SHP77 (cell line): Measurements from ENCODE around the gene THRB.

Experiments
- DNase-seq, 2 experiments: peaks; one replicate each; lab custom pipeline; 2025; lab: John Stamatoyannopoulos, UW

The THRB gene

GRCh38 chr3:24180616-24181015 lies 314.0 kb downstream of the THRB start:
- DNase-seq = no peak

- no peak for DNase-seq
Observed at GRCh38 chr3:24177201-24177600, 317.4 kb downstream of the THRB start.

- no peak for DNase-seq
Observed at GRCh38 chr3:24174614-24175013, 320.0 kb downstream of the THRB start.

GRCh38 chr3:24168977-24169376 lies 325.7 kb downstream of the THRB start:
- no peak for DNase-seq

- no peak for DNase-seq
Observed at GRCh38 chr3:24167429-24167828, 327.2 kb downstream of the THRB start.

- DNase-seq = no peak
Observed at GRCh38 chr3:24166515-24166914, 328.1 kb downstream of the THRB start.

- no peak for DNase-seq
Observed at GRCh38 chr3:24165603-24165982, 329.1 kb downstream of the THRB start.

- DNase-seq = no peak
Observed at GRCh38 chr3:24164967-24165602, 329.6 kb downstream of the THRB start.

GRCh38 chr3:24162929-24163328 lies 331.7 kb downstream of the THRB start:
- no peak for DNase-seq

- no peak for DNase-seq
Observed at GRCh38 chr3:24161841-24162240, 332.8 kb downstream of the THRB start.

- no peak for DNase-seq
Observed at GRCh38 chr3:24160424-24161095, 334.1 kb downstream of the THRB start.

GRCh38 chr3:24158761-24159454 lies 335.7 kb downstream of the THRB start:
- DNase-seq = no peak

- DNase-seq = no peak
Observed at GRCh38 chr3:24157106-24157505, 337.5 kb downstream of the THRB start.

- no peak for DNase-seq
Observed at GRCh38 chr3:24156466-24156865, 338.2 kb downstream of the THRB start.

GRCh38 chr3:24155276-24155675 lies 339.4 kb downstream of the THRB start:
- DNase-seq = no peak

- DNase-seq = no peak
Observed at GRCh38 chr3:24154781-24155180, 339.9 kb downstream of the THRB start.

GRCh38 chr3:24154013-24154695 lies 340.5 kb downstream of the THRB start:
- DNase-seq = no peak

- no peak for DNase-seq
Observed at GRCh38 chr3:24151594-24151993, 343.1 kb downstream of the THRB start.

- DNase-seq = no peak
Observed at GRCh38 chr3:24149032-24149431, 345.6 kb downstream of the THRB start.

- no peak for DNase-seq
Observed at GRCh38 chr3:24145981-24146822, 348.4 kb downstream of the THRB start.

GRCh38 chr3:24145481-24145880 lies 349.2 kb downstream of the THRB start:
- no peak for DNase-seq

GRCh38 chr3:24142127-24142526 lies 352.5 kb downstream of the THRB start:
- DNase-seq = no peak
